GM18870 (cell line): Measurements from ENCODE around the gene RSU1.
"Not testable (repeated sequence)": the region's sequence is repeated elsewhere in the genome, so short reads cannot be mapped to it uniquely, and the experiment has no call there.

ENCODE experiments used
- ATAC-seq: cut with Tn5 transposase; IDR thresholded peaks from one replicate; pipeline ENCODE4 v1.9.1; 2021; ENCODE audit warnings: moderate library complexity; ENCODE audit not compliant: unreplicated experiment

RSU1 gene

GRCh38 chr10:16817125-16818019, at the start of gene RSU1:
TSS of gene RSU1 (minus strand) at chr10:16817424. CDS start at chr10:16817081, 343 bp downstream.
- peak; percentile 99 for ATAC-seq

GRCh38 chr10:16866541-16867275, 49.5 kb upstream of the RSU1 start:
- no peak for ATAC-seq

GRCh38 chr10:16865766-16866165, 48.5 kb upstream of the RSU1 start:
- ATAC-seq: no peak

- ATAC-seq: no peak
These were observed 46.5 kb upstream of the RSU1 start for GRCh38 chr10:16863766-16864165.

- ATAC-seq: no peak
These were observed 40.2 kb upstream of the RSU1 start for GRCh38 chr10:16857419-16857818.

GRCh38 chr10:16856567-16856966, 39.3 kb upstream of the RSU1 start:
- no peak for ATAC-seq

GRCh38 chr10:16856092-16856491, 38.9 kb upstream of the RSU1 start:
- ATAC-seq: no peak

- ATAC-seq: no peak
These were observed 37.4 kb upstream of the RSU1 start for GRCh38 chr10:16854623-16855022.

- ATAC-seq: no peak
These were observed 36.6 kb upstream of the RSU1 start for GRCh38 chr10:16853809-16854208.

- ATAC-seq: no peak
These were observed 36.0 kb upstream of the RSU1 start for GRCh38 chr10:16853201-16853600.

GRCh38 chr10:16852624-16853023, 35.4 kb upstream of the RSU1 start:
- ATAC-seq: no peak

GRCh38 chr10:16848562-16849154, 31.4 kb upstream of the RSU1 start:
- ATAC-seq: no peak

GRCh38 chr10:16847644-16848043, 30.4 kb upstream of the RSU1 start:
- no peak for ATAC-seq

- no peak for ATAC-seq
These were observed 28.0 kb upstream of the RSU1 start for GRCh38 chr10:16845248-16845647.

- ATAC-seq: no peak
These were observed 26.1 kb upstream of the RSU1 start for GRCh38 chr10:16843252-16843870.

GRCh38 chr10:16835228-16835627, 18.0 kb upstream of the RSU1 start:
- no peak for ATAC-seq

GRCh38 chr10:16832351-16833080, 15.3 kb upstream of the RSU1 start:
- ATAC-seq: no peak

GRCh38 chr10:16828701-16829175, 11.5 kb upstream of the RSU1 start:
- ATAC-seq: no peak

GRCh38 chr10:16828114-16828568, 10.9 kb upstream of the RSU1 start:
- peak; percentile 67 for ATAC-seq

GRCh38 chr10:16827474-16827873, 10.2 kb upstream of the RSU1 start:
- ATAC-seq: not testable (repeated sequence)
